ENCODE data around the gene IFITM1. TPM values are rescaled to one million over a fixed set of nuclear protein-coding genes. Genes with fewer than 3 reads are reported as not detected.
"Not testable (repeated sequence)": the region's sequence is repeated elsewhere in the genome, so short reads cannot be mapped to it uniquely, and the experiment has no call there.

The IFITM1 gene
- total and polyA plus RNA-seq, 9 of the 15 experiments (the other 6 are each of a cell fraction or from before 2014, with no cell fraction given): 691 to 5,579 (median 974) TPM

DNA sequence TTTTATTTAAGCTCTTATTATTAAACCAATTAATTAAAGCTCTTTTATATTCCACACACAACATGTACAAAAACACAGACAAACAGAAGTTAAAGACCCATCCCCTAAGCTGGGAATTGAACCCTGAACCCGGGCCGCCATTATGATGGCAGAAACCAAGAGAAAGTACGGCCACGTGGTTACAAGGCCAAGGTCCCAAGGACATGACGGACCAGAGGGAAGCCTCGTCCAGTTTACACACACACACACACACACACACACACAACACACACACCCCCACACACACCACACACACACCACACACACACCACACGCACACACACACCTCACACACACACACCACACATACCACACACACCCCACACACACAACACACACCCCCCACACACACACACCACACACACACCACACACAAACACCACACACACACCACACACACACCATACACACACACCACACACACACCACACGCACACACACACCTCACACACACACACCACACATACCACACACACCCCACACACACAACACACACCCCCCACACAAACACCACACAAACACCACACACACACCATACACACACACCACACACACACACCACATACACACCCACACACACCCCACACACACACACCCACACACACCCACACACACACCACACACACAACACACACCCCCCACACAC lies 35.6 kb downstream of the IFITM1 start:
- ATAC-seq; H3K27me3 ChIP-seq (ENCODE audit: control insufficient read depth in 2 of 2, insufficient read depth in 2 of 2, low read length in 2 of 2); CTCF ChIA-PET (ENCODE audit: low intra/inter-chr PET ratio); H3K9me1 ChIP-seq (ENCODE audit: control insufficient read depth, insufficient read depth, low read length); in situ Hi-C loops (cut with MboI); H3K36me3 ChIP-seq (ENCODE audit: control insufficient read depth, insufficient read depth, low read length); BruUV-seq (replicated peaks); H3K9me3 ChIP-seq (replicated peaks; ENCODE audit: control insufficient read depth, insufficient read depth, low read depth, low read length); H3K79me2 ChIP-seq (ENCODE audit: control insufficient read depth, insufficient read depth, low read length); intact Hi-C loops (cut with micrococcal nuclease); H3K4me2 ChIP-seq (ENCODE audit: insufficient read depth, low read length); H3K4me3 ChIP-seq; H4K20me1 ChIP-seq (replicated peaks; ENCODE audit: control insufficient read depth, insufficient read depth, low read length); TF ChIP-seq NR2C1 (tag; IDR thresholded peaks at IDR 0.05): not testable (repeated sequence)
- Histone ChIP-seq H2AFZ (ENCODE audit: low read depth, low read length) (peak overlapping the region; percentile 83), H3K4me1 (replicated peaks in 1 of 2; ENCODE audit: control insufficient read depth in 2 of 2, insufficient read depth in 2 of 2, low read length in 2 of 2) (peaks cover 56 to 61% of the 10 kb centered on the region in 2 experiments), H3K27ac (ENCODE audit: extremely low read depth, low read depth, low read length) (peak overlapping the region; percentile 88; the same call in 2 of the 3 replicates), H3K9ac (ENCODE audit: insufficient read depth in 1 of 2, low read depth in 2 of 2, low read length in 2 of 2) (peak overlapping the region in 1 of 2 experiments; percentile 75; a peak in 2 of 4 replicates)
- peak in 1 of 4 experiments; percentile 8 for DNase-seq (ENCODE audit: extremely low read depth in 1 of 4, low spot score in 3 of 4)
- FAIRE-seq: peak; percentile 78
- WGBS (ENCODE audit: insufficient coverage, low coverage, missing lambda C conversion rate): 85% methylated on average over 5 of the region's 8 CpGs
- POLR2A ChIA-PET: interaction anchor here (1.0 to 1.1 kb wide), 3 partner anchors 20 to 142 kb away, joined by 3 to 5 read pairs (median 5); partner anchors contain the start of genes BET1L and RIC8A
- TF ChIP-seq CC2D1A (IDR thresholded peaks at IDR 0.05) (peak; percentile 35; the same call in 1 of the 2 replicates), YY1 (IDR thresholded peaks at IDR 0.05; ENCODE audit: borderline replicate concordance in 1 of 3, control insufficient read depth in 1 of 3, extremely low read depth in 1 of 3, insufficient read depth in 3 of 3, insufficient read length in 1 of 3, insufficient replicate concordance in 2 of 3, low read depth in 1 of 3, low read length in 2 of 3) (peak in 1 of 3 experiments; percentile 68), CXXC5 (CRISPR knock-in tag; IDR thresholded peaks at IDR 0.05) (peak; percentile 40; the same call in 1 of the 2 replicates), ZNF444 (CRISPR knock-in tag; IDR thresholded peaks at IDR 0.05) (0 out of 2 replicates have a peak, but pooled peaks have one; percentile 34), ADNP (tag; IDR thresholded peaks at IDR 0.05) (peak; percentile 64; the same call in 1 of the 2 replicates), NR2C1 (IDR thresholded peaks at IDR 0.05) (peak; percentile 36; the same call in 1 of the 2 replicates), PHF20 (IDR thresholded peaks at IDR 0.05; ENCODE audit: partially characterized antibody) (peak; percentile 61), RBFOX2 (IDR thresholded peaks at IDR 0.05; ENCODE audit: low read depth, low read length) (0 out of 2 replicates have a peak, but pooled peaks have one; percentile 26)
- TF ChIP-seq, protein P1, sequence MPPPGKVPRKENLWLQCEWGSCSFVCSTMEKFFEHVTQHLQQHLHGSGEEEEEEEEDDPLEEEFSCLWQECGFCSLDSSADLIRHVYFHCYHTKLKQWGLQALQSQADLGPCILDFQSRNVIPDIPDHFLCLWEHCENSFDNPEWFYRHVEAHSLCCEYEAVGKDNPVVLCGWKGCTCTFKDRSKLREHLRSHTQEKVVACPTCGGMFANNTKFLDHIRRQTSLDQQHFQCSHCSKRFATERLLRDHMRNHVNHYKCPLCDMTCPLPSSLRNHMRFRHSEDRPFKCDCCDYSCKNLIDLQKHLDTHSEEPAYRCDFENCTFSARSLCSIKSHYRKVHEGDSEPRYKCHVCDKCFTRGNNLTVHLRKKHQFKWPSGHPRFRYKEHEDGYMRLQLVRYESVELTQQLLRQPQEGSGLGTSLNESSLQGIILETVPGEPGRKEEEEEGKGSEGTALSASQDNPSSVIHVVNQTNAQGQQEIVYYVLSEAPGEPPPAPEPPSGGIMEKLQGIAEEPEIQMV (tag; conservative IDR thresholded peaks at IDR 0.05; ENCODE audit: low read depth): 0 out of 2 replicates have a peak, but pooled peaks have one; percentile 36
- TF ChIP-seq, protein P2, sequence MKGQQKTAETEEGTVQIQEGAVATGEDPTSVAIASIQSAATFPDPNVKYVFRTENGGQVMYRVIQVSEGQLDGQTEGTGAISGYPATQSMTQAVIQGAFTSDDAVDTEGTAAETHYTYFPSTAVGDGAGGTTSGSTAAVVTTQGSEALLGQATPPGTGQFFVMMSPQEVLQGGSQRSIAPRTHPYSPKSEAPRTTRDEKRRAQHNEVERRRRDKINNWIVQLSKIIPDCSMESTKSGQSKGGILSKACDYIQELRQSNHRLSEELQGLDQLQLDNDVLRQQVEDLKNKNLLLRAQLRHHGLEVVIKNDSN (CRISPR knock-in tag; IDR thresholded peaks at IDR 0.05): peak; percentile 25; the same call in 1 of the 2 replicates
- TF ChIP-seq, protein P3, sequence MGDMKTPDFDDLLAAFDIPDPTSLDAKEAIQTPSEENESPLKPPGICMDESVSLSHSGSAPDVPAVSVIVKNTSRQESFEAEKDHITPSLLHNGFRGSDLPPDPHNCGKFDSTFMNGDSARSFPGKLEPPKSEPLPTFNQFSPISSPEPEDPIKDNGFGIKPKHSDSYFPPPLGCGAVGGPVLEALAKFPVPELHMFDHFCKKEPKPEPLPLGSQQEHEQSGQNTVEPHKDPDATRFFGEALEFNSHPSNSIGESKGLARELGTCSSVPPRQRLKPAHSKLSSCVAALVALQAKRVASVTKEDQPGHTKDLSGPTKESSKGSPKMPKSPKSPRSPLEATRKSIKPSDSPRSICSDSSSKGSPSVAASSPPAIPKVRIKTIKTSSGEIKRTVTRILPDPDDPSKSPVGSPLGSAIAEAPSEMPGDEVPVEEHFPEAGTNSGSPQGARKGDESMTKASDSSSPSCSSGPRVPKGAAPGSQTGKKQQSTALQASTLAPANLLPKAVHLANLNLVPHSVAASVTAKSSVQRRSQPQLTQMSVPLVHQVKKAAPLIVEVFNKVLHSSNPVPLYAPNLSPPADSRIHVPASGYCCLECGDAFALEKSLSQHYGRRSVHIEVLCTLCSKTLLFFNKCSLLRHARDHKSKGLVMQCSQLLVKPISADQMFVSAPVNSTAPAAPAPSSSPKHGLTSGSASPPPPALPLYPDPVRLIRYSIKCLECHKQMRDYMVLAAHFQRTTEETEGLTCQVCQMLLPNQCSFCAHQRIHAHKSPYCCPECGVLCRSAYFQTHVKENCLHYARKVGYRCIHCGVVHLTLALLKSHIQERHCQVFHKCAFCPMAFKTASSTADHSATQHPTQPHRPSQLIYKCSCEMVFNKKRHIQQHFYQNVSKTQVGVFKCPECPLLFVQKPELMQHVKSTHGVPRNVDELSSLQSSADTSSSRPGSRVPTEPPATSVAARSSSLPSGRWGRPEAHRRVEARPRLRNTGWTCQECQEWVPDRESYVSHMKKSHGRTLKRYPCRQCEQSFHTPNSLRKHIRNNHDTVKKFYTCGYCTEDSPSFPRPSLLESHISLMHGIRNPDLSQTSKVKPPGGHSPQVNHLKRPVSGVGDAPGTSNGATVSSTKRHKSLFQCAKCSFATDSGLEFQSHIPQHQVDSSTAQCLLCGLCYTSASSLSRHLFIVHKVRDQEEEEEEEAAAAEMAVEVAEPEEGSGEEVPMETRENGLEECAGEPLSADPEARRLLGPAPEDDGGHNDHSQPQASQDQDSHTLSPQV (IDR thresholded peaks at IDR 0.05): peak; percentile 39

Data from K562 (cell line).